ENCODE results near the gene ZCCHC14. TPM values are rescaled to one million over a fixed set of nuclear protein-coding genes. Genes with fewer than 3 reads are reported as not detected.

ZCCHC14 gene
- total and polyA plus RNA-seq, 2 of the 13 experiments (the other 11 are each of a cell fraction or from before 2014, with no cell fraction given), result 12.4 to 12.5 TPM

GRCh38 chr16:87361916-87362619, 130.8 kb downstream of the ZCCHC14 start:
- H3K27me3 ChIP-seq (ENCODE audit: control insufficient read depth in 1 of 2, insufficient read depth in 2 of 2, low read length in 2 of 2), result no peaks in the 10 kb centered on the region
- ATAC-seq (no peak), DNase-seq (ENCODE audit: low spot score) (no peak), FAIRE-seq (no peak)
- ChIA-PET CTCF (ENCODE audit: low intra/inter-chr PET ratio, low total read pairs) (no interaction called here), POLR2A (interaction anchor here (18.0 kb wide), 1 partner anchor 16 kb away, joined by 265 read pairs; the partner anchor contains the start of gene FBXO31)
- intact Hi-C loops (cut with micrococcal nuclease; ENCODE audit: unreplicated experiment) (no loop called here), in situ Hi-C loops (cut with HindIII; ENCODE audit: extremely low pct_ligation_motif_present, low pct_unique_long_range_greater_than_20kb) (no loop called here)
- no peak overlapping the region for H2AFZ ChIP-seq (ENCODE audit: low read length)
- H3K4me3 ChIP-seq (replicated peaks in 1 of 3; ENCODE audit: insufficient read depth in 1 of 3, low read depth in 2 of 3, low read length in 3 of 3), result no peak overlapping the region
- peaks cover 59 to 91% of the 10 kb centered on the region in 2 experiments for H3K36me3 ChIP-seq (replicated peaks in 1 of 2; ENCODE audit: control insufficient read depth in 1 of 2, insufficient read depth in 2 of 2, low read length in 2 of 2)
- 96% methylated on average over 8 of the region's 8 CpGs for WGBS (ENCODE audit: low lambda C conversion rate)
- H4K20me1 ChIP-seq (ENCODE audit: insufficient read depth, low read length), result peaks cover 94% of the 10 kb centered on the region
- peaks cover 96% of the 10 kb centered on the region for H3K79me2 ChIP-seq (ENCODE audit: insufficient read depth, low read length)
- H3K9ac ChIP-seq (ENCODE audit: insufficient read depth, low read depth, low read length), result no peak overlapping the region
- H3K9me3 ChIP-seq (ENCODE audit: low read length), result no peaks in the 10 kb centered on the region
- H3K4me1 ChIP-seq (ENCODE audit: insufficient read depth, low read length), result peaks cover 61% of the 10 kb centered on the region
- TSS peak; percentile 24 for BruUV-seq (replicated peaks)
- TF ChIP-seq ZNF121 (CRISPR knock-in tag; IDR thresholded peaks at IDR 0.05) (peak; percentile 81), ATF3 (CRISPR knock-in tag; IDR thresholded peaks at IDR 0.05) (no peak), ZBTB46 (CRISPR knock-in tag; IDR thresholded peaks at IDR 0.05; ENCODE audit: borderline replicate concordance) (no peak), ZNF605 (CRISPR knock-in tag; IDR thresholded peaks at IDR 0.05) (no peak), HES4 (CRISPR knock-in tag; IDR thresholded peaks at IDR 0.05; ENCODE audit: borderline replicate concordance) (no peak), RBM22 (optimal IDR thresholded peaks at IDR 0.05; ENCODE audit: low read length) (peak; percentile 5), ELF4 (CRISPR knock-in tag; IDR thresholded peaks at IDR 0.05; ENCODE audit: borderline replicate concordance) (no peak), PBX2 (CRISPR knock-in tag; IDR thresholded peaks at IDR 0.05) (no peak), KDM2A (CRISPR knock-in tag; IDR thresholded peaks at IDR 0.05; ENCODE audit: borderline replicate concordance, low read depth) (no peak)
- H3K27ac ChIP-seq (ENCODE audit: extremely low read length, insufficient read depth, low read length), result no peak overlapping the region
- H3K4me2 ChIP-seq (ENCODE audit: low read depth, low read length), result no peak overlapping the region

Measured in HepG2 (cell line).